Mesendoderm (in vitro differentiated cells): ENCODE measurements around the gene LAMA3.
A peak's percentile ranks its signal among the peaks of the same experiment; 100 is the strongest.

Source experiments
- DNase-seq: peaks from one replicate; pipeline ENCODE4 v3.0.0; 2013
- H2AK5ac ChIP-seq: 2 replicates; pipeline ENCODE4 v1.6.1; 2013; ENCODE audit warnings: low read length, inconsistent platforms
- H2BK120ac ChIP-seq: 2 replicates; pipeline ENCODE4 v1.6.1; 2013; ENCODE audit warnings: low read depth, mild to moderate bottlenecking, low read length, moderate library complexity, mixed read lengths
- H2BK15ac ChIP-seq: replicated peaks from 2 replicates; pipeline ENCODE4 v1.6.1; 2013; ENCODE audit warnings: low read depth, mild to moderate bottlenecking, moderate library complexity
- H2BK5ac ChIP-seq: 2 replicates; pipeline ENCODE4 v1.6.1; 2013; ENCODE audit warnings: low read length, inconsistent platforms
- H3K18ac ChIP-seq: 2 replicates; pipeline ENCODE4 v1.6.1; 2013; ENCODE audit warnings: mild to moderate bottlenecking, low read length, mixed read lengths
- H3K23ac ChIP-seq: one replicate; pipeline ENCODE4 v1.6.1; 2013; ENCODE audit warnings: low read length
- H3K27ac ChIP-seq: 2 replicates; pipeline ENCODE4 v1.5.1; 2013; ENCODE audit warnings: low read depth, mild to moderate bottlenecking, inconsistent platforms, low read length, moderate library complexity
- H3K27me3 ChIP-seq: 2 replicates; pipeline ENCODE4 v1.6.1; 2013; ENCODE audit warnings: low read length, control low read depth, mild to moderate bottlenecking, inconsistent platforms; ENCODE audit not compliant: insufficient read depth, poor library complexity
- H3K36me3 ChIP-seq: 2 replicates; pipeline ENCODE4 v1.6.1; 2013; ENCODE audit warnings: low read length, inconsistent platforms; ENCODE audit not compliant: control insufficient read depth, insufficient read depth
- H3K4ac ChIP-seq: one replicate; pipeline ENCODE4 v1.6.1; 2013; ENCODE audit warnings: low read depth, mild to moderate bottlenecking, low read length, moderate library complexity
- H3K4me1 ChIP-seq: 2 replicates; pipeline ENCODE4 v1.6.1; 2013; ENCODE audit warnings: low read depth, low read length, inconsistent platforms; ENCODE audit not compliant: control insufficient read depth
- H3K4me2 ChIP-seq: 2 replicates; pipeline ENCODE4 v1.6.1; 2013; ENCODE audit warnings: low read length
- H3K4me3 ChIP-seq: 2 replicates; pipeline ENCODE4 v1.5.1; 2013; ENCODE audit warnings: mild to moderate bottlenecking, low read length
- H3K56ac ChIP-seq: one replicate; pipeline ENCODE4 v1.6.1; 2013; ENCODE audit warnings: low read length
- H3K79me1 ChIP-seq: 2 replicates; pipeline ENCODE4 v1.6.1; 2013; ENCODE audit warnings: low read length, inconsistent platforms
- H3K79me2 ChIP-seq: 2 replicates; pipeline ENCODE4 v1.6.1; 2013; ENCODE audit warnings: mild to moderate bottlenecking, low read length; ENCODE audit not compliant: control insufficient read depth, insufficient read depth
- H3K9ac ChIP-seq: 2 replicates; pipeline ENCODE4 v1.6.1; 2013; ENCODE audit warnings: low read length, inconsistent platforms
- H4K5ac ChIP-seq: one replicate; pipeline ENCODE4 v1.6.1; 2013; ENCODE audit warnings: low read length
- H4K8ac ChIP-seq: one replicate; pipeline ENCODE4 v1.6.1; 2013; ENCODE audit warnings: low read depth, mild to moderate bottlenecking, control low read depth, low read length, moderate library complexity
- WGBS: extraction: QIAGEN DNeasy Blood & Tissue Kit; methylation state at CpG from one replicate; pipeline ENCODE4 v1.1.7; 2013; ENCODE audit warnings: low lambda C conversion rate, missing lambda C conversion rate; ENCODE audit not compliant: insufficient coverage; ENCODE audit errors: extremely low coverage; 5-methylcytosine and 5-hydroxymethylcytosine counted together

The LAMA3 gene

GRCh38 chr18:23945416-23946079 is 256.3 kb downstream of the LAMA3 start:
- Histone ChIP-seq H3K4me2 (no peak overlapping the region), H2BK5ac (no peak overlapping the region), H4K5ac (no peak overlapping the region), H3K4me3 (no peak overlapping the region), H3K27ac (no peak overlapping the region), H3K9ac (no peak overlapping the region), H3K4ac (no peak overlapping the region), H3K79me2 (no peaks in the 10 kb centered on the region), H3K23ac (no peak overlapping the region), H3K18ac (no peak overlapping the region), H3K27me3 (no peaks in the 10 kb centered on the region), H2BK15ac (no peak overlapping the region), H3K56ac (no peak overlapping the region), H2AK5ac (no peak overlapping the region), H3K4me1 (no peaks in the 10 kb centered on the region), H4K8ac (no peak overlapping the region), H2BK120ac (no peak overlapping the region), H3K79me1 (no peaks in the 10 kb centered on the region), H3K36me3 (no peaks in the 10 kb centered on the region)
- no peak for DNase-seq
- WGBS, result no CpG with 5 or more reads among the region's 7 CpGs

GRCh38 chr18:23949863-23950262 is 260.6 kb downstream of the LAMA3 start:
- no peak overlapping the region for H2BK120ac ChIP-seq
- no peak overlapping the region for H3K4ac ChIP-seq
- no peaks in the 10 kb centered on the region for H3K27me3 ChIP-seq
- H4K5ac ChIP-seq, result no peak overlapping the region
- no peak overlapping the region for H3K18ac ChIP-seq
- H3K79me1 ChIP-seq, result no peaks in the 10 kb centered on the region
- H3K56ac ChIP-seq, result no peak overlapping the region
- H3K4me2 ChIP-seq, result no peak overlapping the region
- no peak overlapping the region for H4K8ac ChIP-seq
- no peaks in the 10 kb centered on the region for H3K36me3 ChIP-seq
- H3K9ac ChIP-seq, result no peak overlapping the region
- no peaks in the 10 kb centered on the region for H3K79me2 ChIP-seq
- WGBS, result no CpG with 5 or more reads among the region's 5 CpGs
- DNase-seq, result peak; percentile 68
- H2BK5ac ChIP-seq, result no peak overlapping the region
- no peak overlapping the region for H3K23ac ChIP-seq
- H2BK15ac ChIP-seq, result no peak overlapping the region
- no peak overlapping the region for H2AK5ac ChIP-seq
- no peak overlapping the region for H3K4me3 ChIP-seq
- H3K27ac ChIP-seq, result no peak overlapping the region
- no peaks in the 10 kb centered on the region for H3K4me1 ChIP-seq

GRCh38 chr18:23950644-23951043 is 261.4 kb downstream of the LAMA3 start:
- no CpG with 5 or more reads among the region's 3 CpGs for WGBS
- Histone ChIP-seq H4K5ac (no peak overlapping the region), H3K79me1 (no peaks in the 10 kb centered on the region), H3K56ac (no peak overlapping the region), H2BK5ac (no peak overlapping the region), H3K23ac (no peak overlapping the region), H3K36me3 (no peaks in the 10 kb centered on the region), H3K79me2 (no peaks in the 10 kb centered on the region), H2AK5ac (no peak overlapping the region), H2BK15ac (no peak overlapping the region), H3K4me3 (no peak overlapping the region), H3K27me3 (no peaks in the 10 kb centered on the region), H3K4ac (no peak overlapping the region), H3K27ac (no peak overlapping the region), H3K4me1 (no peaks in the 10 kb centered on the region), H2BK120ac (no peak overlapping the region), H3K18ac (no peak overlapping the region), H4K8ac (no peak overlapping the region), H3K9ac (no peak overlapping the region), H3K4me2 (no peak overlapping the region)
- peak; percentile 65 for DNase-seq

GRCh38 chr18:23951206-23951605 is 262.0 kb downstream of the LAMA3 start:
- Histone ChIP-seq H3K27ac (no peak overlapping the region), H3K4me2 (no peak overlapping the region), H3K23ac (no peak overlapping the region), H3K79me1 (no peaks in the 10 kb centered on the region), H4K8ac (no peak overlapping the region), H2BK5ac (no peak overlapping the region), H3K18ac (no peak overlapping the region), H4K5ac (no peak overlapping the region), H3K4ac (no peak overlapping the region), H2BK15ac (no peak overlapping the region), H3K4me3 (no peak overlapping the region), H3K79me2 (no peaks in the 10 kb centered on the region), H2BK120ac (no peak overlapping the region), H3K56ac (no peak overlapping the region), H3K27me3 (no peaks in the 10 kb centered on the region), H2AK5ac (no peak overlapping the region), H3K36me3 (no peaks in the 10 kb centered on the region), H3K9ac (no peak overlapping the region), H3K4me1 (no peaks in the 10 kb centered on the region)
- DNase-seq, result peak; percentile 22
- whole genome bisulfite sequencing, result no CpG with 5 or more reads among the region's 5 CpGs

- no CpG with 5 or more reads among the region's 2 CpGs for WGBS
- H2BK15ac ChIP-seq, result no peak overlapping the region
- H3K18ac ChIP-seq, result no peak overlapping the region
These were observed 264.7 kb downstream of the LAMA3 start for GRCh38 chr18:23953984-23954383.

GRCh38 chr18:23956483-23956882 is 267.2 kb downstream of the LAMA3 start:
- H2BK120ac ChIP-seq, result no peak overlapping the region
- H3K4me2 ChIP-seq, result no peak overlapping the region
- no CpG with 5 or more reads among the region's 5 CpGs for WGBS
- no peak overlapping the region for H3K4ac ChIP-seq
- no peak overlapping the region for H3K9ac ChIP-seq
- no peak overlapping the region for H3K4me3 ChIP-seq
- H3K23ac ChIP-seq, result no peak overlapping the region
- no peak overlapping the region for H2AK5ac ChIP-seq
- no peak overlapping the region for H4K5ac ChIP-seq
- no peaks in the 10 kb centered on the region for H3K79me2 ChIP-seq
- no peak overlapping the region for H3K27ac ChIP-seq
- no peaks in the 10 kb centered on the region for H3K27me3 ChIP-seq
- H2BK15ac ChIP-seq, result no peak overlapping the region
- no peaks in the 10 kb centered on the region for H3K36me3 ChIP-seq
- H3K79me1 ChIP-seq, result no peaks in the 10 kb centered on the region
- DNase-seq, result no peak
- no peaks in the 10 kb centered on the region for H3K4me1 ChIP-seq
- H3K18ac ChIP-seq, result no peak overlapping the region
- H2BK5ac ChIP-seq, result no peak overlapping the region
- H3K56ac ChIP-seq, result no peak overlapping the region
- H4K8ac ChIP-seq, result no peak overlapping the region

More at GRCh38 chr18:23953984-23954383, 264.7 kb downstream of the LAMA3 start:
- Histone ChIP-seq H3K36me3 (no peaks in the 10 kb centered on the region), H2BK120ac (no peak overlapping the region), H3K79me2 (no peaks in the 10 kb centered on the region), H2AK5ac (no peak overlapping the region), H2BK5ac (no peak overlapping the region), H3K79me1 (no peaks in the 10 kb centered on the region), H4K5ac (no peak overlapping the region), H3K4me1 (no peaks in the 10 kb centered on the region), H3K56ac (no peak overlapping the region), H3K4ac (no peak overlapping the region), H3K4me2 (no peak overlapping the region), H3K27ac (no peak overlapping the region), H3K27me3 (no peaks in the 10 kb centered on the region), H3K23ac (no peak overlapping the region), H4K8ac (no peak overlapping the region), H3K9ac (no peak overlapping the region), H3K4me3 (no peak overlapping the region)
- no peak for DNase-seq
